Measurements from ENCODE around the gene TLR10. TPM values are rescaled to one million over a fixed set of nuclear protein-coding genes. Genes with fewer than 3 reads are reported as not detected.
A peak's percentile ranks its signal among the peaks of the same experiment; 100 is the strongest.

Gene TLR10
- total RNA-seq, 2 experiments from 2014 or later, result not detected

DNA sequence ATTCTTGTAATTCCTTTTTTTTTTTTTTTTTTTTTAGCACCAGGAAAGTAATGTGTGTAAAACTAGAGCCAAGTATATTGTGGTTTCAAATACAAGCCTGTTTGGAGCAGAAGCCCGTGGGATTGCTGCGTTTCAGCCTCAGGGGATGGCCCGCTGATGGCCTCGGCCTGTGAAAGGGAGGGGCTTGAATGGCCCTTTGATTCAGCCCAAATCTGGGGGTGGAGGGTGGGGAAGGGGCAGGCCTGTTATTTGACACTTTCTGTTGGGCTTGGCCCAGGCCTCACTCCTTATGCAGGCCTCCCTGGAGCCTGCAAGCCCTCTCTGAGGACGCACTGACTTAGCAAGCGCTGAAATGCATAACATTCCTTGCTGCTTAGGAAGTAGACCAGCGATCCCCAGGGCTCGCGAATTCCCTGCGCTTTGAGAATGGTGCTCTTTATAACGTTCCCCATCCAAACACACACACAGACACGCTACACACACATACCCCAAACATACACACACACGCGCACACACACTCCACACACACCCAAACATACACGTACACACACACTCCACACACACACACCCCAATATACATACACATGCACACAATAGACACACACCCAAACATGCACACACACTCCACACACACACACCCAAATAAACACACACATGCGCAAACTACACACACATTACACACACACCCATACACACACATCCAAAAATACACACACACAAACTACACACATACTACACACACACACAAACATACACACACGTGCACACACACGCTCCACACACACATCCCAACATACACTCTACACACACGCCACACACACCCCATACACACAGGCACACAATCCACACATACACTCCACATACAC is 29.6 kb downstream of the TLR10 start:
- no peaks in the 10 kb centered on the region for H3K4me1 ChIP-seq (ENCODE audit: insufficient read depth, low read length)
- no peaks in the 10 kb centered on the region for H3K4me1 Mint-ChIP-seq (ENCODE audit: low read depth)
- no peak overlapping the region for H3K27ac ChIP-seq (ENCODE audit: low read depth in 1 of 2, low read length in 2 of 2)
- H3K4me3 Mint-ChIP-seq, result no peak overlapping the region
- no peaks in the 10 kb centered on the region for H3K9me3 ChIP-seq (ENCODE audit: control insufficient read depth in 1 of 2, insufficient read depth in 1 of 2, low read length in 2 of 2)
- CTCF ChIA-PET, result no interaction called here
- intact Hi-C loops (cut with DNase I, micrococcal nuclease), result no loop called here
- no peaks in the 10 kb centered on the region for H3K27me3 Mint-ChIP-seq
- H3K27ac Mint-ChIP-seq, result no peak overlapping the region
- H3K9me3 Mint-ChIP-seq, result peaks cover 5% of the 10 kb centered on the region
- DNase-seq (no peak), ATAC-seq (ENCODE audit: poor library complexity) (no peak)
- TF ChIP-seq, protein P1, sequence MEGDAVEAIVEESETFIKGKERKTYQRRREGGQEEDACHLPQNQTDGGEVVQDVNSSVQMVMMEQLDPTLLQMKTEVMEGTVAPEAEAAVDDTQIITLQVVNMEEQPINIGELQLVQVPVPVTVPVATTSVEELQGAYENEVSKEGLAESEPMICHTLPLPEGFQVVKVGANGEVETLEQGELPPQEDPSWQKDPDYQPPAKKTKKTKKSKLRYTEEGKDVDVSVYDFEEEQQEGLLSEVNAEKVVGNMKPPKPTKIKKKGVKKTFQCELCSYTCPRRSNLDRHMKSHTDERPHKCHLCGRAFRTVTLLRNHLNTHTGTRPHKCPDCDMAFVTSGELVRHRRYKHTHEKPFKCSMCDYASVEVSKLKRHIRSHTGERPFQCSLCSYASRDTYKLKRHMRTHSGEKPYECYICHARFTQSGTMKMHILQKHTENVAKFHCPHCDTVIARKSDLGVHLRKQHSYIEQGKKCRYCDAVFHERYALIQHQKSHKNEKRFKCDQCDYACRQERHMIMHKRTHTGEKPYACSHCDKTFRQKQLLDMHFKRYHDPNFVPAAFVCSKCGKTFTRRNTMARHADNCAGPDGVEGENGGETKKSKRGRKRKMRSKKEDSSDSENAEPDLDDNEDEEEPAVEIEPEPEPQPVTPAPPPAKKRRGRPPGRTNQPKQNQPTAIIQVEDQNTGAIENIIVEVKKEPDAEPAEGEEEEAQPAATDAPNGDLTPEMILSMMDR (IDR thresholded peaks at IDR 0.05), result no peak
- POLR2A ChIA-PET, result no interaction called here
- H3K4me3 ChIP-seq (ENCODE audit: low read length), result no peak overlapping the region
- peaks cover 6% of the 10 kb centered on the region for H3K36me3 Mint-ChIP-seq (ENCODE audit: low read depth)
- H3K27me3 ChIP-seq (ENCODE audit: control insufficient read depth in 1 of 2, insufficient read depth in 2 of 2, low read length in 2 of 2), result no peaks in the 10 kb centered on the region
- no peaks in the 10 kb centered on the region for H3K36me3 ChIP-seq (ENCODE audit: insufficient read depth, low read length)

DNA sequence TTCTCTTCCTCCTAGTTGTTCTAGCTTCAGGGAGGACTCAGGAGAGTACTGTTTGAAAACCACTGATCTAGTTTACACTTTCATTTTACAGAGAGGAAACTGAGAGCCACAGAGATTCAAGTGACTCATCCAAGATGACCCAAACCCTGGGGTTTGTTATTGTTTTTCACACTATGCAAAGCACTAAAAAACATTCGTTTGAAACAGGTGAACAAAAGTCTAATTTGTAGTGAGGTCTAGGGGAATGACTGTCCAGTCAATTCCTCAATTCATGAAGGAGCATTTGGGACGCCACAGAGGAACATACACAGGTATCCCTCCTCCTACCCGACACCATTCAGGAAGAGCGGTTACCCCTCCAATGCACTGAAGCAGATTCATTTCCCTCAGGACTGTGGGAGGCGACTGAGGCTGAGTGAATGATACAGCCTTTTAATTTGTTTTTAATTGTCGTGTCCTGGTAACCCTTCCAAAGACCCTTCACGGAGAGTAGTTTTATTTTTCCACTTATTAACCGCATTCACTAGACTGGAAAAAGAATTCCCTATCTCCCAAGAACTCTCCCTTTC is 30.3 kb downstream of the TLR10 start:
- Histone ChIP-seq H3K27ac (ENCODE audit: low read depth in 1 of 2, low read length in 2 of 2) (no peak overlapping the region), H3K4me3 (ENCODE audit: low read length) (no peak overlapping the region), H3K9me3 (ENCODE audit: control insufficient read depth in 1 of 2, insufficient read depth in 1 of 2, low read length in 2 of 2) (peaks cover 0 to 7% of the 10 kb centered on the region in 2 experiments), H3K4me1 (ENCODE audit: insufficient read depth, low read length) (no peaks in the 10 kb centered on the region), H3K27me3 (ENCODE audit: control insufficient read depth in 1 of 2, insufficient read depth in 2 of 2, low read length in 2 of 2) (no peaks in the 10 kb centered on the region), H3K36me3 (ENCODE audit: insufficient read depth, low read length) (no peaks in the 10 kb centered on the region)
- POLR2A ChIA-PET, result no interaction called here
- peak overlapping the region; percentile 45 for H3K27ac Mint-ChIP-seq
- TF ChIP-seq, protein P1 (IDR thresholded peaks at IDR 0.05), result no peak
- no peaks in the 10 kb centered on the region for H3K4me1 Mint-ChIP-seq (ENCODE audit: low read depth)
- intact Hi-C loops (cut with DNase I, micrococcal nuclease), result no loop called here
- H3K4me3 Mint-ChIP-seq, result no peak overlapping the region
- peaks cover 7% of the 10 kb centered on the region for H3K9me3 Mint-ChIP-seq
- peak in 1 of 14 experiments; percentile 19 for DNase-seq
- H3K27me3 Mint-ChIP-seq, result no peaks in the 10 kb centered on the region
- H3K36me3 Mint-ChIP-seq (ENCODE audit: low read depth), result peaks cover 8% of the 10 kb centered on the region
- no peak for ATAC-seq (ENCODE audit: poor library complexity)
- CTCF ChIA-PET, result no interaction called here

DNA sequence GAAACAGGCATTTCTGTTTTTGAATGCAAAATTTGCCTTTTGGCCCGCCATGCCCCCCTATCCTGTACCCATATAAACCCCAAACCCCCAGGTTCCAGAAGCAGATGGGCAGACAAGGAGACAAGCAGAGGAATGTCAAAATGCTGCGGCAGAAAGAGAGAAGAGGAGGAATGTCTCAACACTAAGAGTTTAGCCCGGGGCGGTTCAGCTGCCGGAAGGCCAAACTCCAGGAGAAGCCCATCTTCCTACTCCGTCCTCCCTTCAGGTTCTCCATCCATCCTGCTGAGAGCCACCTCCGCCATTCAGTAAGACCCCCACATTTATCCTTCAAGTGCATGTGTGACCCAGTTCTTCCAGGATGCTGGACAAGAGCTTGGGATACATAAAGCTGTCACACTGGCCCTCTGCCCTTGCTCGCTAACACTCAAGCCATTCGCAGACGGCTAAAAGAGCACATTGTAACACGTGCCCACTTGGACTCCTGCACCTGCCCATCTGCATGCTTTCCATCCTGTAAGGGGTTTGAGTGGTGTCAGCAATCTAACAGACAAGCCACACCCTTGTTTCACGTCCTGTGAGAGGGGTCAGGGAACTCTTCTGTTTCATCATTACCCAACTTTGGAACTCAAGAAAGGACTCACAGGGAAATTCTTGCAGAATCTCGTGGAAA is 31.3 kb downstream of the TLR10 start:
- H3K4me3 ChIP-seq (ENCODE audit: low read length), result no peak overlapping the region
- CTCF ChIA-PET, result no interaction called here
- peaks cover 0 to 10% of the 10 kb centered on the region in 2 experiments for H3K9me3 ChIP-seq (ENCODE audit: control insufficient read depth in 1 of 2, insufficient read depth in 1 of 2, low read length in 2 of 2)
- TF ChIP-seq, protein P1 (IDR thresholded peaks at IDR 0.05), result no peak
- no peak overlapping the region for H3K4me3 Mint-ChIP-seq
- H3K4me1 Mint-ChIP-seq (ENCODE audit: low read depth), result no peaks in the 10 kb centered on the region
- no peak overlapping the region for H3K27ac ChIP-seq (ENCODE audit: low read depth in 1 of 2, low read length in 2 of 2)
- POLR2A ChIA-PET, result no interaction called here
- ATAC-seq (ENCODE audit: poor library complexity) (no peak), DNase-seq (no peak)
- intact Hi-C loops (cut with DNase I, micrococcal nuclease), result no loop called here
- H3K4me1 ChIP-seq (ENCODE audit: insufficient read depth, low read length), result no peaks in the 10 kb centered on the region
- no peaks in the 10 kb centered on the region for H3K27me3 Mint-ChIP-seq
- no peak overlapping the region for H3K27ac Mint-ChIP-seq
- H3K27me3 ChIP-seq (ENCODE audit: control insufficient read depth in 1 of 2, insufficient read depth in 2 of 2, low read length in 2 of 2), result no peaks in the 10 kb centered on the region
- no peaks in the 10 kb centered on the region for H3K36me3 ChIP-seq (ENCODE audit: insufficient read depth, low read length)
- H3K9me3 Mint-ChIP-seq, result peaks cover 12% of the 10 kb centered on the region
- H3K36me3 Mint-ChIP-seq (ENCODE audit: low read depth), result peaks cover 8% of the 10 kb centered on the region

Data from CD4-positive, alpha-beta T cell (primary cell).